ACC112 (cell line): Measurements from ENCODE around the gene XPO6.
A peak's percentile ranks its signal among the peaks of the same experiment; 100 is the strongest.

Source experiments
- H2AFZ ChIP-seq: fragments of 200-600 bp; sonication (generic); one replicate; pipeline ENCODE4 v1.6.0; 2017; ENCODE audit warnings: antibody characterized with exemption, low read length; ENCODE audit not compliant: unreplicated experiment
- H3K27ac ChIP-seq: fragments of 200-600 bp; sonication (generic); 2 replicates; pipeline ENCODE4 v1.5.1; 2014; ENCODE audit warnings: low read depth, mild to moderate bottlenecking, antibody characterized with exemption, low read length, moderate library complexity
- H3K27me3 ChIP-seq: fragments of 200-600 bp; sonication (generic); 2 replicates; pipeline ENCODE4 v1.6.1; 2014; ENCODE audit warnings: mild to moderate bottlenecking, antibody characterized with exemption, low read length, moderate library complexity, mixed read lengths; ENCODE audit not compliant: insufficient read depth
- H3K36me3 ChIP-seq: fragments of 200-600 bp; sonication (generic); 2 replicates; pipeline ENCODE4 v1.6.1; 2016; ENCODE audit warnings: mild to moderate bottlenecking, antibody characterized with exemption, low read length, moderate library complexity, mixed read lengths; ENCODE audit not compliant: insufficient read depth
- H3K4me1 ChIP-seq: fragments of 200-600 bp; sonication (generic); one replicate; pipeline ENCODE4 v1.6.1; 2016; ENCODE audit warnings: low read length, mixed read lengths; ENCODE audit not compliant: insufficient read depth, unreplicated experiment, control insufficient read depth
- H3K4me3 ChIP-seq: fragments of 200-600 bp; sonication (generic); 2 replicates; pipeline ENCODE4 v1.5.1; 2014; ENCODE audit warnings: mild to moderate bottlenecking, low read depth, low read length
- H3K79me2 ChIP-seq: fragments of 200-600 bp; sonication (generic); one replicate; pipeline ENCODE4 v1.6.0; 2016; ENCODE audit warnings: low read length; ENCODE audit not compliant: control insufficient read depth, unreplicated experiment, insufficient read depth

The XPO6 gene

GRCh38 chr16:28156056-28156680 is 55.6 kb downstream of the XPO6 start:
- no peaks in the 10 kb centered on the region for H3K27me3 ChIP-seq
- peaks cover 40% of the 10 kb centered on the region for H3K36me3 ChIP-seq
- peaks cover 10% of the 10 kb centered on the region for H3K4me1 ChIP-seq
- no peak overlapping the region for H3K27ac ChIP-seq
- H3K79me2 ChIP-seq, result peaks cover 38% of the 10 kb centered on the region
- no peak overlapping the region for H2AFZ ChIP-seq
- H3K4me3 ChIP-seq, result no peak overlapping the region

- Histone ChIP-seq H3K27ac (no peak overlapping the region), H3K79me2 (peaks cover 33% of the 10 kb centered on the region), H3K4me1 (peaks cover 10% of the 10 kb centered on the region), H3K36me3 (peaks cover 44% of the 10 kb centered on the region), H3K27me3 (no peaks in the 10 kb centered on the region), H2AFZ (no peak overlapping the region), H3K4me3 (no peak overlapping the region)
Observed at GRCh38 chr16:28155293-28155692, 56.5 kb downstream of the XPO6 start.

- no peak overlapping the region for H3K4me3 ChIP-seq
- no peak overlapping the region for H3K27ac ChIP-seq
- no peaks in the 10 kb centered on the region for H3K27me3 ChIP-seq
- H3K36me3 ChIP-seq, result peaks cover 63% of the 10 kb centered on the region
- H3K4me1 ChIP-seq, result peaks cover 2% of the 10 kb centered on the region
- no peak overlapping the region for H2AFZ ChIP-seq
- peaks cover 26% of the 10 kb centered on the region for H3K79me2 ChIP-seq
Observed at GRCh38 chr16:28151180-28151579, 60.6 kb downstream of the XPO6 start.

GRCh38 chr16:28149011-28149888 is 62.5 kb downstream of the XPO6 start:
- Histone ChIP-seq H3K4me1 (peaks cover 7% of the 10 kb centered on the region), H3K27ac (no peak overlapping the region), H3K79me2 (peaks cover 26% of the 10 kb centered on the region), H3K27me3 (no peaks in the 10 kb centered on the region), H2AFZ (no peak overlapping the region), H3K4me3 (no peak overlapping the region), H3K36me3 (peaks cover 58% of the 10 kb centered on the region)

- Histone ChIP-seq H3K4me3 (no peak overlapping the region), H3K27me3 (no peaks in the 10 kb centered on the region), H3K79me2 (peaks cover 25% of the 10 kb centered on the region), H3K36me3 (peaks cover 49% of the 10 kb centered on the region), H3K27ac (peak overlapping the region; percentile 31; the same call in 1 of the 2 replicates), H2AFZ (no peak overlapping the region), H3K4me1 (peaks cover 19% of the 10 kb centered on the region)
Observed at GRCh38 chr16:28146536-28146935, 65.2 kb downstream of the XPO6 start.

GRCh38 chr16:28145796-28146195 is 66.0 kb downstream of the XPO6 start:
- peak overlapping the region; percentile 31 for H3K27ac ChIP-seq
- peaks cover 25% of the 10 kb centered on the region for H3K79me2 ChIP-seq
- peaks cover 19% of the 10 kb centered on the region for H3K4me1 ChIP-seq
- no peak overlapping the region for H3K4me3 ChIP-seq
- H3K27me3 ChIP-seq, result no peaks in the 10 kb centered on the region
- H2AFZ ChIP-seq, result no peak overlapping the region
- H3K36me3 ChIP-seq, result peaks cover 44% of the 10 kb centered on the region

- H3K27me3 ChIP-seq, result no peaks in the 10 kb centered on the region
- peaks cover 21% of the 10 kb centered on the region for H3K36me3 ChIP-seq
- H3K27ac ChIP-seq, result no peak overlapping the region
- peaks cover 15% of the 10 kb centered on the region for H3K4me1 ChIP-seq
- H3K4me3 ChIP-seq, result no peak overlapping the region
- peaks cover 23% of the 10 kb centered on the region for H3K79me2 ChIP-seq
- no peak overlapping the region for H2AFZ ChIP-seq
Observed at GRCh38 chr16:28140788-28141618, 70.8 kb downstream of the XPO6 start.

GRCh38 chr16:28139530-28139929 is 72.2 kb downstream of the XPO6 start:
- no peak overlapping the region for H2AFZ ChIP-seq
- no peaks in the 10 kb centered on the region for H3K27me3 ChIP-seq
- no peak overlapping the region for H3K4me3 ChIP-seq
- H3K27ac ChIP-seq, result no peak overlapping the region
- peaks cover 12% of the 10 kb centered on the region for H3K4me1 ChIP-seq
- H3K79me2 ChIP-seq, result peaks cover 18% of the 10 kb centered on the region
- peaks cover 14% of the 10 kb centered on the region for H3K36me3 ChIP-seq

- peaks cover 12% of the 10 kb centered on the region; the same call in 1 of the 2 replicates for H3K36me3 ChIP-seq
- H3K27ac ChIP-seq, result no peak overlapping the region
- no peak overlapping the region for H2AFZ ChIP-seq
- H3K4me1 ChIP-seq, result peaks cover 2% of the 10 kb centered on the region
- H3K4me3 ChIP-seq, result no peak overlapping the region
- H3K27me3 ChIP-seq, result no peaks in the 10 kb centered on the region
- peaks cover 14% of the 10 kb centered on the region for H3K79me2 ChIP-seq
Observed at GRCh38 chr16:28136751-28137434, 74.9 kb downstream of the XPO6 start.

- H3K36me3 ChIP-seq, result peaks cover 35% of the 10 kb centered on the region
- H2AFZ ChIP-seq, result no peak overlapping the region
- H3K79me2 ChIP-seq, result peaks cover 9% of the 10 kb centered on the region
- H3K4me3 ChIP-seq, result no peak overlapping the region
- H3K4me1 ChIP-seq, result no peaks in the 10 kb centered on the region
- no peak overlapping the region for H3K27ac ChIP-seq
- no peaks in the 10 kb centered on the region for H3K27me3 ChIP-seq
Observed at GRCh38 chr16:28133666-28134065, 78.1 kb downstream of the XPO6 start.
